SHP77 treated with DMSO at 0.1 percent for 48 hours (cell line): Measurements from ENCODE around the gene ACTN4.

Experiments
- DNase-seq: peaks from one replicate; lab custom pipeline; 2025; lab: John Stamatoyannopoulos, UW

ACTN4 gene

DNA sequence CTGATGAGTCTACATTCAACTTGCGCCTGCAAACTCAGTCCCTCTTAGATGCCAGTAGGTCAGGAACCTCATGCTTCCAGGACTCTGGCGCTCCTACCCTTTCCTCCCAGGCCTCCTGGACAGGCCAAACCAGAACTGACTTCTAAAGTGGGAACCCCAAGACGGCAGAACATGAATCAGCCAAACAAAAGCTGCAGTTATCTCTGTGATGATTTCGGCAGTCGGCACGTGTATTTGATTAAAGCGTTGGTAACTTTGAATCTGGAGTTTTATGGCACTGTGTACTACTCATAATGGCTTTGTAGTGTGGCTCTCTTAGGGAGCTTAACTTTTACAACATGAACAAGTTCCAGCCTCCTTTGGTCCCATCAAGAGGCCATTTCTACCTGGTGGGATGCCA, 13.7 kb downstream of the ACTN4 start:
- DNase-seq, result no peak

DNA sequence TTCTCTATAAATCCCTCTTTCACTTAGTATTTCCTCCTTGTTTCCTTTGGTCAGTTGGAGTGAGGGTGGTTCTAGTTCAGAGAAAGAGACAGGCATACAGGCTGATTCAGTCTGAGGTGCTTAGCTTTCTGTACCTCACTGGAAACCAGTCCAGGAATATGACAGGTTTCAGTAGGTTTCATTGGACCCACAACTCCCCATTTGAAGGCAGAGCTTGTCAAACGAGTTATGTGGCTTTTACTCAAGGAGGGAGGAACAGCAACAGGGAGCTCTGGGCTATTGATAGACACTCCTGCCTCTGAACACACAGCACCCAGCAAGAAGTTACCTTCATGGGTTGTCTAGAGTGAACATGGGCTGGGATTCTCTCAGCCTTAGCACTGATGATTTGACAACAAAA, 14.5 kb downstream of the ACTN4 start:
- no peak for DNase-seq

DNA sequence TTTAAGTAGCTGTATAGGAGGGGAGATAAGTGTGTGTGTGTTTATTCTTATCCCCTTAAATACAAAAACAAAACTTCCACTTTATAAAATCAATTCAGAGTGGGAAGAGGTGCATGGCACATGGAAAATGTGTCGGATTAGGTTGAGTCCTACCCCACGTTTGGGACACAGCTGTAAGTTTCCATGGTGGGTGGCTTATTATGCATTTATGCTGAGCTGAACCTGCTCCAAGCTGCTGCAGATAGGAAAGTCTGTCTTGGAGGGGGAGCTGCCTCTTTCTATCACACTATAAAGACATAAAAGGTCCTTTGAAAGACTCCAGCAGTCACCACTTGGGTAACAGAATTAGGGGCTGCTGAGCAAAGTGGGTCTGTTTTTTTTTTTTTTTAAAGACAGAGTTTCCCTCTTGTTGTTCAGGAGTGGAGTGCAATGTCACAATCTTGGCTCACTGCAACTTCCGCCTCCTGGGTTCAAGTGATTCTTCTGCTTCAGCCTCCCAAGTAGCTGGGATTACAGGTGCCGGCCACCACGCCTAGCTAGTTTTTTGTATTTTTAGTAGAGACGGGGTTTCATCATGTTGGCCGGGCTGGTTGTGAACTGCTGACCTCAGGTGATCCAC, 15.2 kb downstream of the ACTN4 start:
- no peak for DNase-seq

DNA sequence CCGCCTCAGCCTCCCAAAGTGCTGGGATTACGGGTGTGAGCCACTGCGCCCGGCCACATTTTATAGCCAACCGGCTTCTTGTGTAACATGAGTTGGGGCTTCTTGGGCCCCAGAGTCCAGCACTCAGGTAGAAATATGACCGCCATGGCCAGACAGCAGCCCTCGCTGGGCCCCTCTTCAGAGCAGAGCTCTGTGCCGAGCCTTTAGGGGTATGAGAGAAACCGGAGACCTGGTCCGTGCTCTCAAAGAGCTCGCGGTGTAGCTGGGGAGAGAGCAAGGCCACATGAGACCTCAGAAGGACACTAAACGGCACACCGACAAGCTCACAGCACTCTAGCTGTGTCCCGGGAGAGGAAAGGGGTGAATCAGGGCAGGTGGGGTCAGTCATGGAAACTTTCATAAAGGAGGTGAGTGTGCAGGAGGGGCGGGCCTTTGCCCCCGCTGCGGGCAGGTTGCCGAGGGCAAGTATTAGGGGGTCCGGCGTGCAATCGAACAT, 15.8 kb downstream of the ACTN4 start:
- DNase-seq, result no peak

DNA sequence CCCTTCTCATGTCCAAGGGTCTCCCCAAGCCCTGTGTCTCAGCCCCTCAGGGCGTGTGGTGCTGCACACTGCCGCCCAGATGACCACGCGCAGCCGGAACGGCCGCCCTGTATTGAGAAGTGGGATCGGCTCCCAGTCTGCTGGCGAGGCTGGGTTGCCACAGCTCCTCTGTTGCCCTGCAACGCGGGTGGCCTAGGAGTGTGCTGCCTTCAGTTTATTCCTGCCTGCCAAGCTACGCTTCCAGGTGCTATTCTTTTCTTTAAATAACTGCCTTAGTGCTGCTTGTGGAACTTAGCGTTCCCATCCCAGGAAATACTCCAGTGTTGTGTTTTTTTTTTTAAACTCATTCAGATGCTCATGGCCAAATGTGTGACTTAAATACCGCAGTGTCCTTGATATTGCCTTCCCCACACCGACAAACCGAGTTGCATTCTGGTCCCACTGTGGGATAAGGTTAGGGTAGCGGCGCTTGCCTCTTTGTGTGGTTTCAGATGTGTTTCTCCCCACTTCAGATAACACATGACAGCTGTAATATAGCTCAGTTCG, 16.6 kb downstream of the ACTN4 start:
- DNase-seq, result no peak

DNA sequence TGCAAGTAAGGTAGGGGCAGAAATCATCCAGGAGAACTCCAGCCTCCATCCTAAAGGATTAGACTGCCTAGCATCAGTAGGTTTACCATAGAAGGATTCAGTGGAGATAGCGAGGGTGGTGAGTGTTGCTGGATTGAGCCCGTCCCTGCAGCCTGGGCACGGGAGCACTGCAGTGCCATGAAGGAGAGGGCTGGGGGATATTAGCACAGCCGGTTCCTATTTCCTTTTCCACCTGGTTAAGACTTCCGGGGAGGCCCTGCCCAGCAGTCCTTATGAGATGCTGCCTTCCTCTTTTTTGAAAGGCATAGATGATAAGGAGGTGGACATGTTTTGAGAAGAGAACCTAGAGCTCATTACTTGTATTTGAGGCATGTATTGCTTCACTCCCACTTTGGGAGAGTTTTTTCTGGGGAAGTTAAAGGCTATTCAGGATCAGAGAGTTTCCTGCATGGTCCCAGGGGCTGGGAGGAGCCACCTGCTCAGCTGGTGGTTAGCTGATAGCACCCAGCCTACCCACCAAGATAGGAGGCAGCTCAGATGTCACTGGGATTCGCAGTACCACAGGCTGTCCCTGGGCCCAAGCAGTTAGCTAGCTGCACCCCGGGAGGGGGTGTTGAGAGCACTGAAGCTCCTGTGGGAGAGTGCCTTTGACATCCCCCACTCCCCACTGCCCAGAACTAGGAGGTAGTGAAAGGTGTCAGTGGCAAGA, 17.2 kb downstream of the ACTN4 start:
- DNase-seq, result no peak

DNA sequence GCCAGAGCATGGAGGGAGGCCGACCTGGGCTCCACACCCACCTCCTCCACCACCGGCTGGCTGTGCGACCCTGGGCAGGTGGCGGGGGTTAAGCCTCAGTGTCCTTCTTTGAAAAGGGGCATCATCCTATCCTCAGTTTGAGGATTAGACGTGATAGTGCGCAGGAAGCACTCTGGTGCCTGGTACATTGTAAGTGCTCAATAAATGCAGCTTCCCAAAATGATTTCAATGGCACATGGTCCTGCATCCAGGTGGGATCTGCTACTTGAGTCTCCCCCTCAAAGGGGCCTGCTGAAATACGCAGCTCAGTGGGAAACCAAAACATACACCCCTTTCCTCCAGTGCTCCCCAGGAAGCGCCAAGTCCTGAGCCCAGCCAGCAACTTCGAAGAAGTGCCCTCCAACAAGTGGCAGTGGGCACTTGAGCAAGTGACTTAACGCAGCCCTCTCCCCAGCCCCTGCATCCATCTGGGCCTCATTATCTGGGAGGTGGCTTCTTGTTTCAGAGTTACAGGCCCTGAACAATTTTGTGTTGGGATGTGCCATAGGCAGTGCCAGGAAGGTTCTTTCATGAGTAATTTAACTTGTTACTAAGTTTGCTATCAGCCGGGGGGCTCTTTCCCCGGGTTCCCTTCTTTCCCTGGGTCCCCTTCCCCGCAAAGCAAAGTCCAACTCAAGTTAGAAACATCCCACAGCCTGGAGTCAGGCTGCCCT, 17.9 kb downstream of the ACTN4 start:
- no peak for DNase-seq

DNA sequence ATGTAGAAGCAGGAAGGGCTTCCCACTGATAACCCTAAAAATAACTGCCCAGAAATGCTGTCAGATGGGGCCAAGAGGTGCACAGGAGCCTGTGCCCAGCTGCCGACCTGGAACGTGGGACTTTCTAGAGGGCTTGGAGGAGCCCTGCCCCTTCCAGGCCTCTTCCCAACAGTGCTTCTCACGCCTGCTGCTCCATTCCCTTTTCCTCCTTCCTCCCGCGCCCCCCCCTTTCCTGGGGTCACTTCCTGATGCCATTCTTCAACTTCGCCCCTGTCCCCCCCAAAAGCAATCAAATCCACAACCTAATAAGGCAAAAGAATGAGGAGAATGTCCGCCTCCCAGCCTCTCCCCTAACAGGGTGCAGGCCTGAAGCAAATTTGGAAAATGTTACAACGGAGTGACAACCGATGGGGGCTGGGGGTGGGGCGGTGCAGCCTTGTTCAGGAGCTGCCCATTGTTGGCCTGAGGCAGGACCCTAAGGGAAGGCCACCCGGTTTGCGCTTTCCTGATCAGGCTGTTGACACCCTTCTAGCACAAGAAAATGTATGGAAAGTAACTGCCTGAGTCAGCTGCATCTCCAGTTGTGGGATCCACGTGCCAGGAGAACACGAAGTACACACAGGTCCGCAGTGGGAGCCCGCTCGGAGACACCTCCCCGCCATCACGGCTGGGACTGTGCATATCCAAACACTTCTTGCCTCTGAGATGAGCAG, 18.7 kb downstream of the ACTN4 start:
- DNase-seq, result no peak

DNA sequence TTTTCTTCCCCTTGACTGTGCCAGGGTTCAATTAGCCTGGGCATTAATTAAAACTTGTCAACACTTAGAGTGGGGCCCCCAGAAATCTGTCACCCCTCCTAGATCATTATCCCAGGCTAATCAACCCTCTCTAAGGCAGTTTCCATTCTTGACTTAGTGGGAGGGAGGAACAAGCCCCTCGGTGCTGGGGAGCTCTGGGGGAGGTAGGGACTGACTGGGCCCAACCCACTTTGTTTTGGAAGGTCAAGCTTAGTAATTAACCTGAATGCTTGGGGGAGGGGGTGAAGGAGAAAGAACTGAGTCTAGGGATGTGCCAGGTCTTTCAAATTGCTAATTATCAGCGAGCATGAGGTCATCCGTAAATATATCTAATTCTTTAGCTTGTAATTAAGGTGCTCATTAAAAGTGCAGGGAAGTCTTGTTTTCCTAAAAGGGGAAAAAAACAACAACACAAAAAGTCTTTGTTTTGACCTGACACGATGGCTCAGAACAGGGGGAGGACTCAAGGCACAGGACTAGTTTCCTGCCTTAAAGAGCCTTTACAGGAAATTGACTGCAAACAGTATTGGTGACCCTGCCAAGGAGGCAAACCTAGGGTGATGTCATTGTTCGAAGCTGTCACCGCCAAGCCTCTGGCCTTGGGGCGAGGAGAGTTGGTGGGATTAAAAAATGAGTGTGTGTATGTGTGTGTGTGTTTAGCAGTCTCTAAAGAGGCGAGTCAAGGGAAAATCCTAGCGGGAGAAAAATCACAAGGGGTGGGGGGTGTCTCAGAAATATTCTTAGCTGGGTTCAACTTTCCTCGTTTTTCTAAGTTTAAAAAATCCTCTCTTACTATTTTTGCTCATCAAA, 19.4 kb downstream of the ACTN4 start:
- DNase-seq, result no peak

DNA sequence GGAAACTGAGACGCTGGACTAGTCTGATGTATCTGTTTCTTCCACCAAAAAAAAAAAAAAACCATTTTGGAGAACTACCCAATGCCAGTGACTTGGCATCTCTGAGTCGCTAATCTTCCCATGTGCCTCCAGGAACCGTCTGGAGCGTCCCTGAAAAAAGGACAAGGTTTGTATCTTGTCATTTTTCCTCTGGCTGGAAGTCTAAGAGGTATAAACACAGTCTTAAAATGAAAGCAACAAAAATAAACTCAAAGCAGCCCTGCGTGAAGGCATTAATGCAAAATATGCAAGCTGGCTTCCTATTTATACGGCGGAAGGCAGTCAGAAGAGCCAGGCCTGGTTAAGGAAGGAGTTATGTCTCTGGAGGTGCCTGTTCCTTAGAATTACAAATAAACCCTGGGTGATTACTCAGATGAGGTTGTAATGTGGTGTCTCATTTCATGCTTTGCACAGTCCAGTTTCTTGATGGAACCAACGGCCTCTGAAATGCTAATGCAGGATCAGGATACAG, 20.3 kb downstream of the ACTN4 start:
- no peak for DNase-seq

DNA sequence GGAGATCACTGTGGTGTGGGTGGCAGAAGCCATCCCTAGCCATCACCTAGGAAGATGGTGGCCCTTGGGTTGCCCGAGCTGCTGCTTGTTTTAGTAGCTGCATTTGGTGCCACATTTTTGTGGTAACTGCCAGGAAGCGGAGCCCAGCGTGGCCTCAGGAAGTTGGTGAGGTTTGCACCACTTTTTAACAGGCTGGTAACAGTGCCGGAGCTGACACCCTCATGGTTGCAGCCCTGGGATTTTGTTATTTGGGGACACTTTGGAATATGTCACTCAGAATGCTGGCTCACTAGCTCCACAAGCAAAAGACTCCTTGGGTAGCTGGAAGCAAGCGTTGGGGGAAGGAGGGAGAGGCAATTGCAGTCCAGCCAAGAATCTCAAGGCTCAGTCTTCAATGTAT, 22.1 kb downstream of the ACTN4 start:
- no peak for DNase-seq

DNA sequence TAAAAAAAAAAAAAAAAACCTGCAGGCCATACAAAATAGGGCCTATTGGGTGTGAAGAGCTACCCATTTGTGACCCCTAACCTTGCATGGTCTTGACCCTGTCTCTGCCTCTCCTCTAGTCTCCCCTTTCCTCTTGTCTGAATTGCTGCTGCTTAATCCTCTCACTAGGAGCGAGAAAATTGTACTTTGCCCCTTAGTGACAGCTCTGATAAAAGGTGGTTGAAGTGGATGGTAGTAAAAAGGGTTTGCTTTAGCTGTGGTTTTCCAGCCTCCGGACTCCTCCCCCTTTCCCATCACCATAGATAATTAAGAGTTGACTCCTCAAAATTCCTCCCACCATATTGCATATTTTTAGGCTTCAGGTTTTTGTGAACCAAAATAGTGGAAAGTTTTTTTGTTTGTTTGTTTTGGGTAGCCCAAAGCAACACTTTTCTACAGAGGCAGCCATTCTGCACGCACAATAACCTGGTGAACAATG, 23.5 kb downstream of the ACTN4 start:
- no peak for DNase-seq

DNA sequence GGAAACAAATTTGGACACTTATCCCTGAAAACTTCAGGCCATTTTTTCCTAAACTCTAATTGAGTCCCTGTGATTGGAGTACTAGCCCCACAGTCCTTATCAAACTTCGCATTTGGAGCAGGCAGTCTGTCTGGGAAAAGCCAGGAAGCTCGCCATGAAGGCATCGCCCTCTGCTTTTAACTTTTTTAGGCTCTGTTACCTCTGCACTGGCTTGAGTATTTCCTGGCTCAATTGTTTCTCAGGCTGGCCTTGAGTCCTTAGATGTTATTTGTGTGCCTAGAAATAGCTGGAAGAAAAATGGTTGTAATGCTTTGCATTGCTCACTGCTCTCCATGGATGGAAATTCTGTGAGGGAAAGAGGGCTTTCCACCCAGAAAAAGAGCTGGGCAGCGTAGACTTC, 24.2 kb downstream of the ACTN4 start:
- no peak for DNase-seq

DNA sequence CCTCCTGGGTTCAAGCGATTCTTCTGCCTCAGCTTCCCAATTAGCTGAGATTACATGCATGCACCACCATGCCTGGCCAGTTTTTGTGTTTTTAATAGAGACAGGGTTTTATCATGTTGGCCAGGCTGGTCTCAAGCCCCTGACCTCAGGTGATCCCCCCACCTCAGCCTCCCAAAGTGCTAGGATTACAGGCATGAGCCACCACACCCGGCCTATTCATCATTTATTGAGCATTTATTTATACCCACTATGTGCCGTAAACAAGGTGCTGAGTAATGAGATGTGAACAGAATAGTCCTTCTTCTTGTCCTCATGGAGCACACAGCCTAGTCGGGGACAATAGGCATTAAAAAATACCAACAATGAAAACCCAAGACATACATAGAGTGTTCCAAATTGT, 25.6 kb downstream of the ACTN4 start:
- no peak for DNase-seq

DNA sequence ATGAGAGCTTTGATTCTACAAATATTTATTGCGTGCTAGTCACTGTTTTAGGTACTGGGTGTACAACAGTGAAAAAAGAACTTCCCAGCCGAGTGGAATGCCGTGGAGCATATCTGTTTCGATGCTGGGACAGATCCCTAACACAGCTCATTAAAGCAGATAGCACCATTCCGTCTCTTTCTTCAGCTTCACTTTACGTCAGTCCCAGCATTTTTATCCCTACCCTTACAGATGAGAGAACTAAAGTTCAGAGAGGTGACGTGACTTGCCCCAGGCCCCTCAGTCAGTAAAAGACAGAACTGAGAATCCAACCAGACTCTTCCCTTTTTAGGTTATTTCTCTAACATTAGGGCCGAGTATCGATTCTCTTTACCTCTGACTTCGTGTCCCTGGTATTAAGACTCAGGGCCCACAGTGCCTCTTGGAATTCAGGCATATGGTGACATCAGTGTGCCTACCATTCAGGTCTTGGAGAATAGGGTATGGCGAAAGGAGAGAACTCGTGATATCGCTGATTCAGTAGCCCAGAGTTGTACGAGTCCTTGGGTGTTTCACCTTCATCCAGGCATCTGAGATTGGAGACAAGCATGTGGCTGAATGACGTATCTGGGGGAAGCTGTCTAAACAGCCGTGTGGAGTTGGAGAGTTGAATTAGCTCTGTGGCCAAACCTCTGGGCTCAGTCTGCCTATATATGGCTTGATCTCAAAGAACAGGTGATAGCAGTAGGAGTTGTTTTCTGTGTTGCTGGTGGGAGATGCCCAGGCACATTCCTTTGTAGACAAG, 27.1 kb downstream of the ACTN4 start:
- DNase-seq, result no peak

DNA sequence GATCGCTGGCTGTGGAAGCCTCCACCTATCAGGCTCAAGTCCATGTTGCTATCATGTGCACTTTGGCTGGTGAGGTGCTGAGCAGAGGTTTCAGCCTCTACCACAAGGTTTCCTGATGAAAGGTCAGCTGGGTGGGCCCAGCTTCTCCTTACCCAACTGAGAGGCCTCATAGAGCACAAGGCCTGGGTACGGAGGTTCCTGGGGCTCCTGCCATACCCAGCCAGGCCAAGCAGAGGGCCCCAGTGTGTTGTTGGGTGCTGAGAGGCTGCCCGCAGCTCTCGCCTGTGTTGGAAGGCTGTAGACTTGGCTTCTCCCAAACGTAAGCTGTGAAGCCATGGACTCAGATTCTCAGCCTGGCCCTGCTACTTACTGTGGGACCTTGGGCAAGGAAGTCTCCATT, 28.2 kb downstream of the ACTN4 start:
- no peak for DNase-seq

DNA sequence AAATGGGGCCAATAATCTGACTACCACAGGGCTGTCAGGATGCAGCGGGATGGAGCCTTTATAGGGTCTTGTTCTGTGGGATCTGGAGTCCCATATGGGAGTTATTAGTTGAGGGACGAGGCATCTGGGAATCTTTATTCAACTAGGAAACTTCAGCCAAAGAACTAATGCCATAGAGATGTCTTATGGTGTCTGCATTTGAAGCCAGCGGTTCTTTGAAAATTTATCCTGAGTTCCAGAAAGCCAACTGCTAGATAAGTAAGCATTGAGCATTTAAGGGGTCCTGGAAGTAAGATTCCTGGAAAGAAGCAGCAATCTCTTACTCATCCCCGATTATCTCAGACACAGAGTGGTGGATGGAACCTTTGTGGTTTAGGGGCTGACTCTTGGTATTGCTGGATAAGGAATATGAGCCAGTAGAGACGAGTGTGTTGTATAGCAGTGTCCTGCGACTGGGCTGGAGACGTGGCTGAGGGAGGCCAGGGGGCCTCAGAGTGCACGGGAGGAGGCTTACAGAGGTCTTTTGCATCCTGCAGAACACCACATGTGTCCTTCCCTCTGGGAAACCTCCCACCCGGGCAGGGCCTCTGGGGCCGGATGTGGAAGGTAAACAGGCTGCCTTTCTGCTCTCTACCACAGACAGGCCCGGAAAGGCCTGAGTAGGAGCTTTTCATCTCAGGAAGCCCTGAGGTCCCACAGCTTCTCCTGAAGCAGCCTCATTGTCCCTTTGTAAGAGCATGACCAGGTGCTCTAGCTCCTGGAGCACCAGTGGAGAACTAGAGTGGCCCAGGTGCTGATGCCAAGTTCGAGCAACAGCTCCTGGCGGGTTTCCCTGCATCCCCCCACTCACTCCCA, 28.8 kb downstream of the ACTN4 start:
- no peak for DNase-seq

DNA sequence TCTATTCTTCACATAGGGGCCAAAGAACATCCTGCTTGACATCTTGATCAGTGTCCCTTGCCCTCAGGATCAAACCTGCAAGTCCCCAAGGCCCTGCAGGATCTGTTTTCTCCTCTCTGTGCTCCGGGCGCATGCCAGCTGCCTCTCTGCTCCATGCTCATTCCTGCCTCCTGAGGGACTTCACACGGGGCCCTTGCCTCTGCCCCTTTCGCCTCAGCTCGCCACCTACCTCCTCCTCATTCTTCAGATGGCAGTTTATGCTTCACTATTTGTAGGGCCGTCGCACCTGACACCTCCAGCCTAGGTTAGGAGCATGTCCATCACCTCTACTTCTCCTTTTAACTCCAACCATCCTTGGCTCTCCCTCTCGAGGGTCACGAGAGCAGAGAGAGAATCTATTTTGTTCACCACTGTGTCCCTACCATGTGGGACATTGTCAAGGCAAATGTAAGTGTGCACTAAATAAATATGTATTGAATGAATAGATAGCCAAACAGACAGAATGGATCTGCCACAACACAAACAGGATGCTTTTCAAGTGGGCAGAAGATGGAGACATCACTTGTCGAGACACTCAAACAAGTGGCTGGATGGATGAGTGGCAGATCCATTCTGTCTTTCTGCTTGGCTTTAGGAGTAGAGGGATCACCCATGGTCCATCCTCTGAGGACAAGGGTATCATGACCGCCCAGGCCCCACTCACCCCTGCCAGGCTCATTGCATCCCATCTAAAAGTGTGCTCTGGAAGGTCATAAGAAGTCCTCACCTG, 29.6 kb downstream of the ACTN4 start:
- no peak for DNase-seq
